Fibroblast of peridontal ligament (primary cell): ENCODE data around the gene ENOX2.
"Not testable (repeated sequence)": the region's sequence is repeated elsewhere in the genome, so short reads cannot be mapped to it uniquely, and the experiment has no call there.

Experiments used
- DNase-seq: peaks from one replicate; pipeline ENCODE4 v3.0.0-alpha.2; 2010; ENCODE audit errors: extremely low read depth

The ENOX2 gene

DNA sequence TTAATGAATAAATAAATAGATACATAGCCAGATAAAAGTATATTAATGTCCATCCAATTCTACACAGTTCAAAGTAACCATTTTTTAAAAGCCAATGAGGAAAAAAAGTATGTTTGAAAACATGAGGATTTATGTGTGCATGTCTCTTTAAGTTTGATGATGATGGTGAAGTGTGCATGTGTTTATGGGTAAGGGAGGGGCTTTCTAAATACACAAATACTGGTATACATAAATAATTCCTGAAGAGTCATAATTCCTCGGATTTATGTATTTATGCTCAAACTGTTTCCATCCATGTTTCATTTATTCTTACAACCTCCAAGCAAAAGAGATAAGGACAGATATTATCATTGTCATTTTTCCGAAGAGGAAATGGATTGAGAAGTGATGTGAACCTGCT is 75.4 kb downstream of the ENOX2 start:
- DNase-seq, result no peak

DNA sequence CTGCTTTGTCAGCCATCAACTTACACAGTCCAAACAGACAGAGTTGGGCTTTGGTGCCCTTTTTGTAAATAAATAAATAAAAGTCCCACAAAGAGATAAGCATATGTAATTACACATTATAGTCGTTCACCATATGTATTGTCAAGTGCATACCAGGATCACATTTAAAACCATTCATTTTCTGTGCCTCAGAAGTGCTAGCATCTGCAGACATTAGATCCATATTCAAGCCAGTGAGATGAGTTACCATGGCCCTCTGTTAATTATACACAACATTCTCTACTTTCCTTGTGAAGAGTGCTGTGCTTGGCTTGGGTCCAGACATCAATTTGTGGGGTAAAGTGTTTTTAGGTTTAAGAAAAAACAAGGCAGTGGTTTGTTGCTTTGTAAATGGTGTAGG is 76.8 kb downstream of the ENOX2 start:
- DNase-seq, result no peak

DNA sequence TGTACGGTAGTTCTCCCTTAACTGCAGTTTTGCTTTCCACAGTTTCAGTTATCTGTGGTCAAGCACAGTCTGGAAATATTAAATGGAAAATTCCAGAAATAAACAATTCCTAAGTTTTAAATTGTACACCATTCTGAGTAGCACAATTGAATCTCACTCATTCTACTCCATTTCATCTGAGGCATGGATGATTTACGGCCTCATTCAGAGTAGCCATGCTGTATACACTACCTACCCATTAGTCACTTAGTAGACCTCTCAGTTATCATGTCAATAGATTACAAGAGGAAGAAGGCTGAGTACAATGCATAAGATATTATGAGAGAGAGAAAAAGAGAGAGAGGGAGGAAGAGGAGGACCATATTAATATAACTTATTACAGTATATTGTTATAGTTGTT is 77.5 kb downstream of the ENOX2 start:
- DNase-seq, result no peak

DNA sequence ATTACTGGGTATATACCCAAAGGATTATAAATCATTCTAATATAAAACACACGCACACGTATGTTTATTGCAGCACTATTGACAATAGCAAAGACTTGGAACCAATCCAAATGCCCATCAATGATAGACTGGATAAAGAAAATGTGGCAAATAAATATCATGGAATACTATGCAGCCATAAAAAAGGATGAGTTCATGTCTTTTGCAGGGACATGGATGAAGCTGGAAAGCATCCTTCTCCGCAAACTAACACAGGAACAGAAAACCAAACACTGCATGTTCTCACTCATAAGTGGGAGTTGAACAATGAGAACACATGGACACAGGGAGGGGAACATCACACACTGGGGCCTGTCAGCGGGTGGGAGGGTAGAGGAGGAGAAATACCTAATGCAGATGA is 83.6 kb downstream of the ENOX2 start:
- not testable (repeated sequence) for DNase-seq

DNA sequence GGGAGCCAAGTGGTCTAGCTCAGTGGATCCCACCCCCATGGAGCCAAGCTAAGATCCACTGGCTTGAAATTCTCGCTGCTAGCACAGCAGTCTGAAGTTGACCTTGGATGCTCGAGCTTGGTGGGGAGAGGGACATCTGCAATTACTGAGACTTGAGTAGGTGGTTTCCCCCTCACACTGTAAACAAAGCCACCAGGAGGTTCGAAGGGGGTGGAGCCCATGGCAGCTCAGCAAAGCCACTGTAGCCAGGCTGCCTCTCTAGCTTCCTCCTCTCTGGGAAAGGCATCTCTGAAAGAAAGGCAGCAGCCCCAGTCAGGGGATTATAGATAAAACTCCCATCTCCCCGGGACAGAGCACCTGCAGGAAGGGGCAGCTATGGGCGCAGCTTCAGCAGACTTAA is 89.1 kb downstream of the ENOX2 start:
- DNase-seq, result not testable (repeated sequence)

DNA sequence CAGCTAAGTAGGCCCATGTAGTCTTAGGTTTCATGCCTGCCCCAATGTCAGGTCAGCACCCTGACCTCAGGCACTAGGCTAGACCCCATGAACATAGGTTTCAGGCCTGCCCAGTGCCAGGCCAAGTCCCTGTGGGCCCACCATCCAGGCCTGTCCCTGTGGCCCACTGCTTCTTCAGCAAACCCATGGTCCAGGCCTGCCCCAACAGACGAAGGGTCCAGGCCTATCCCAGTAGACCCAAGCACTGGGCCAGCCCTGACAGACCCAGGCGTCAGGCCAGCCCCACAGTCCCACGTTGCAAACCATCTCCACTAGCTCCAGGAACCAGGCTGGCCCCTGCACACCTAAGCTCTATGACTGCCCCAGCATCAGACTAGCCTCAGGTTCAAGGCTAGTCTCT is 92.4 kb downstream of the ENOX2 start:
- no peak for DNase-seq

DNA sequence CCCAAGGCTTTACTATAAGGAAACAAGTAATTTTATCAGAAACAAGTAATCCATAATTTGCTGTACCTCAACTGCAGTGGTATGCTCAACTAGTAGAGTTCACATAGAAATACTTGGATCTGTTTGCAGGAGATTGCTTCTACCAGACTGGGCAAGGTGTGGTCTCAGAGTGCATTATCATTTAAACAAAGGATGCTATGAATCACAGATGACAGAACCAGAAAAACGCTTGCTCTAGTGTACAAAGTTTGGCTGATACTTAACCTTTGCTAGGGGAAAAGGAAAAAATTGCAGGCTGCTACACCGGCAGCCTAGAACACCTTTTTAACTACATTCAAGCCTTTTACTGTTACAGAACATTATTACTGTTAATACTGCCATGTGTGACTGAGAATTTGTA is 97.1 kb downstream of the ENOX2 start:
- DNase-seq, result no peak

DNA sequence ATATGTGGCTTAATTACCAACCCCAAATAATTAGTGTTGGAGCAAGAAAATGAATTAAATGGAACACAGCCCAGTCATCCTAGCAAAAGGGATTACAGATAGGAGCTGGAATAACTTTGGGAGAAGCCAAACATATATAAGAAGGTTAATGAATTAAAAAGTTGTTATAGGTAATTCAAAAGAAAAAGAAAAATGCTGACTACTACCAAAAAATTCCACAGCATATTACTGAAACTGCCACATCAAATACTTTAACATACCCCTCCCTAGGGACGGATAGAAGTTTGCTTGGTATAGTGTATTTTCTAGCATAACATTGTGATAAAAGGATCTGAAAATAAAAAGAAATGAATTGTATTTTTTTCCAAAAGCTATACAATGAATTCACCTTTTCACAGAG is 99.5 kb downstream of the ENOX2 start:
- no peak for DNase-seq

DNA sequence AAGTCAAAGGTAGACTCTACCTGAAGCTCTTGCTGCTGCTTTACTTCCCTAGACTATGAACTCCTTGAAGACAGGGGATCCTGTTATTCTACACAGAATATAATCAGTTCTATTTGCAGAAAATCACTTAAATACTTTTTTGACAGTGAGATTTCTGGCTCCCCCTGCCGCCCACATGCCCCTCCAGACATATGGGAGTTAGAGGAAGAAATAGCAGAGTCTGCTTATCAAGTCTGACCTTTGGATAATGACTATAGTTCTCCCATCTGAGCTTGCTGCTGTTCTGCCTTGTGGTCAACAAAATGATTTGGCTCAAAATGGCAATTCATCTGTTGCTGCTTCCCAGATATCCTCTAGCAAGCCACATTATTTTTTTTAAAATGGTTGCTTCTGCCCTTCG is 101.1 kb downstream of the ENOX2 start:
- no peak for DNase-seq

DNA sequence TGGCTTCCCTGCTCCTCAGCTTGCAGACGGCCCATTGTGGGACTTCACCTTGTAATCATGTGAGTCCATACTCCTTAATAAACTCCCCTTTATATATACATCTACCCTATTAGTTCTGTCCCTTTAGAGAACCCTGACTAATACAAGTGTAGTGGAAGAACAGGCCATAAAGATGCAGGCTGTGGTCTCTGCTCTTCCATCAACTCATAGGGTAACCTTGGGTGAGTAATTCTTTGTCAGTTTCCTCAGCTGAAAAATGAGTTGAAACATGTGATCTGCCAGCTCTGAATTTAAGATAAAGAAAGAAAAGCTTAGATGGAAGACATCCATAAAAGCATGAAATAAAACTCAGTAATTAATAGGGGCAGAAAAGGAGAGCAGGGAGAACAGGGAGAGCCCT is 103.6 kb downstream of the ENOX2 start:
- DNase-seq, result peak; percentile 6

DNA sequence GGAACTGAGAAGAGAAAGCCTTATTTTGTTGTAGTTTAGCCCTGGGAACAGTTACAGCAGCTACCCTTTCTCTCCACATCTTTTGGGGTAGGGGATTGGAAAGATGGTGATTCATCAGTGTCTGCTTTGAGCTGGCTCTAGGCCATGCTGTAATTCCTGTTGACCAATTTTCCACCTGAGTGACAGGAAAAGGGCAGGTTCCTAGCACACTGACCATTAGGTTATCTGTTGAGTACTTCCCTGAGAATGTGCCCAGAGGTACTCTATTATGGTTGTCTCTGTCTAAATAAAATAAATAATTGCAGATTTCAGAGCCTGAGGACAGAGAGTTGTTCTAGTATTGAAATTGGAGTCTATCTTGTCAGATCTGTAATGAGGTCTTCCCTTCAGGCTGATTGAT is 109.0 kb downstream of the ENOX2 start:
- DNase-seq, result no peak

DNA sequence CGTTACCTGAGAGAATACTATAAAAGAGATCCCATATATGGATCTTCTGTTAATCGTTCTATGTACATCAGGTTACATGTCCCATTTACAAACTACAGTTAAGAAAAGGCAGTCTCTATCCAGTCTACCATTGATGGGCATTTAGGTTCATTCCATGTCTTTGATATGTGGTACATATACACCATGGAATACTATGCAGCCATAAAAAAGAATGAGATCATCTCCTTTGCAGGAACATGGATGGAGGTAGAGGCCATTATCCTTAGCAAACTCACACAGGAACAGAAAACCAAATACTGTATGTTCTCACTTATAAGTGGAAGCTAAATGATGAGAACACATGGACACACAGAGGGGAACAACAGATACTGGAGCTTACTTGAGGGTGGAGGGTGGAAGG is 111.1 kb downstream of the ENOX2 start:
- DNase-seq, result not testable (repeated sequence)

DNA sequence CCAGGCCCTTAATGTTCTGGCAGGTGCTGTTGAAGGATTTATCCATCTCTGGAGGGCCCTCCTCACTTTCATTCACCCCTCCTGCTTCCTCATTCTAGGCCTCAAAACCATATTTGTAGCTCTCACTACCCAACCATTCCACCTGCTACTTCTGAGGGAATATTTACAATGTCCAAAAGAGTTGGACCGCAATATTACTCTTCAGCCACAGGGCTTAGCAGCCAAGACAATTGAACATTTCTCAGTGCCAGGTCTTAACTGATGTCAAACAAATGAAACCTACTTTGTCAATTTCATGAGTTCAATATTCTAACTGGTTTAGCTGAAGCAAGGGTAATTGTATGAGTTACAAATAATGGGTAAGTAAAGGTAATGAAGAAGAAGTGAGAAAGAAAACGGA is 113.2 kb downstream of the ENOX2 start:
- no peak for DNase-seq

DNA sequence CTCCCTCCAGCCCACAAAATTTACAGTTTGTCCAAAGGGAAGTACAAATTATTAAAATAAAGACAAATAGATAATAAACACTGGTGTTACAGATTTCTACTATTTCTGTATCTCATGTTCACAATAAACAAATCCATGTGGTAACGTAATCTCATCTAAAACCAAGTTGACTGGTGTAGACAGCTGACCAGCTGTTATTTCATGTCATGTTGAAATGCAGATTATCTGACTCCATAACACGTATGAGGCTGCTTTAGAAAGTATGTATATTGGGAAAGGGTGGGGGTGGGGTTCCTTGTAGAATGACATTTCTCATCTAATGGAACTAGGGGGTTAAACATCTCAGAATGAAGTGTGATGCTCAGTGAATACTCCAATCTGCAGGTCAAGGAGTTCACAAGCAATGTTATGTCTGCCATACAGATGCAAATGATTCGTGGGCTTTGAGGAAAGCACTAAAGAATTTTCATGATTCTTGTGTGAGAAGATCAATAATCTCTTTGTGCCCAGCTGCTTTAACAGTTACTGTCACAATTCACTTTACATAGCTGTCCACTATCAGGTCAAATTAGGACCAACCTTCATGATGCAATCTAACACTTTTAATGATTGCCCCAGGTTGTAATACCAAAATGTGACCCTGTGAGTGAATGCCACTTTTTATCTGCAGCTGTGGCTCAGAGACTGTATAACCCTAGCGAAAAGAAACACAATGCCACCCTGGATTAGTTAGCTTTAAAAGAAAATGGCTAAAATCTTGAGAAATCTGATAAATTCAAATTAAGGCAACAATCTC is 114.0 kb downstream of the ENOX2 start:
- DNase-seq, result no peak

DNA sequence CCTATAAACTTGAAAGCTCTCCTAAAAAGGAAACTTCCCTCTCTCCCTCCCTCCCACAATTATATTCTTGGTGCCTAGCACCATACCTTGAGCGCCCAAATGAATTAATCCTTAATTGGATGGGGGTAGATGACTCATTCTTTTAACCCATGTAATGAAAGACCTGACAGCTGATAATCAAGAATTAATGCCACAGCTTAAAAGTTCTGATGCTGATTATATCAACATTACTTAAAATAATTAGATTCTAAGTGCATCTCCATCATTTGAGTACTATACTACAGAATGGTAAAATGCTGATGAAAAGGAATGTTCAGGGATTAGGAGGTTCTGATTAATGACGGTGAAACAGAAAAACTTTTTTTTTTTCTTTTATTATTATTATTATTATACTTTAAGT is 117.0 kb downstream of the ENOX2 start:
- no peak for DNase-seq

DNA sequence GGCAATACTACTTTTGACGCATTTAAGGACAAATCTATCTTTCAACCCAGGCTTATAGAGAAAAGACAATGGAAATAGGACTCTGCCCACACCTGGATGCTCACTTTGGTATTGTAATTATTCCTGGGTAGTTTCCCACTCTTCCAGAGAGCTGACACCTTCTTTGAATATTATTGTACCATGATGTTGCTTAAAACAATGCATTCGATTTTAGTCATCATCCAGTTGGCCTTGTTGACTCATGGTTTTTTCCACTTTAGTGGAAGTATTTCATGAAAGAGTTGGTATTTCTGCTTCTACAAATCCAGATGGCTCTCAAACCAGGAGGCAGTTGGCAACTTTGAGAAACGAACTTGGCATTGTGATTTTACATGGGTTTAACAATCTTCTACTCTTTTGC is 124.2 kb downstream of the ENOX2 start:
- DNase-seq, result peak; percentile 21

DNA sequence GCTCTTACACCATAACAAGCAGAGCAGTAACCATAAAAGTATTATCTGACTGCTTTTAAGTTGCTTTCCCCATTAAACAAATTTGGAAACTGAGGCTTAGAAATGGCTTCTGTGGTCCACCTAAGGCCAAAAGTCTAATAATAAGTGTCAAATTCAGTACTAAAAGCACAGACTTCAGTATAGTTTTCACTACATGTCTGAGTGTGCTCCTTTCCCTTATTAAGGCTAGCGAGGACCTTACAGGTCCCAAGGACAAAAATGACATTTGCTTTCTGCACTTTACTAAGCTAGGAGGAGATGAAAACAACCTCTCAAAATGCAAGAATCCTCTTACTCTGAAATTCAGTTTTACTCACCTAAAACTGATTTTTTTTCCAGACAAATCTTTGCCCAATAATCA is 127.2 kb downstream of the ENOX2 start:
- DNase-seq, result no peak

DNA sequence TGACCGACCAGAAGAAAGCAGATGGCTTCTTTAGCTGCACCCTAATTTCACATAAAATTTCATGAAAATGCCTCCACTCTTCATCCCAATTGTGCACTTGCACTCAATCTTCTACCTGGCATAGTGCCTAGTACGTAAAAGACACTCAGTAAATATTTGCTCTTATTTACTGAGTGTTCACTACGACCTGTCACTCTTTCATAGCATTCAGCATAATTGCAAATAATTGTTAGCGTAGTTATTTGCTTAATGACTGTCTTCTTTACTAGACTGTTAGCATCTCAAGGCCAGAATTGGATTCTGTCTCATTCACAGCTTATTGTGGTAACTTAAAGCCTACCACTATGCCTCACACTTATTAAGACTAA is 130.2 kb downstream of the ENOX2 start:
- DNase-seq, result no peak

DNA sequence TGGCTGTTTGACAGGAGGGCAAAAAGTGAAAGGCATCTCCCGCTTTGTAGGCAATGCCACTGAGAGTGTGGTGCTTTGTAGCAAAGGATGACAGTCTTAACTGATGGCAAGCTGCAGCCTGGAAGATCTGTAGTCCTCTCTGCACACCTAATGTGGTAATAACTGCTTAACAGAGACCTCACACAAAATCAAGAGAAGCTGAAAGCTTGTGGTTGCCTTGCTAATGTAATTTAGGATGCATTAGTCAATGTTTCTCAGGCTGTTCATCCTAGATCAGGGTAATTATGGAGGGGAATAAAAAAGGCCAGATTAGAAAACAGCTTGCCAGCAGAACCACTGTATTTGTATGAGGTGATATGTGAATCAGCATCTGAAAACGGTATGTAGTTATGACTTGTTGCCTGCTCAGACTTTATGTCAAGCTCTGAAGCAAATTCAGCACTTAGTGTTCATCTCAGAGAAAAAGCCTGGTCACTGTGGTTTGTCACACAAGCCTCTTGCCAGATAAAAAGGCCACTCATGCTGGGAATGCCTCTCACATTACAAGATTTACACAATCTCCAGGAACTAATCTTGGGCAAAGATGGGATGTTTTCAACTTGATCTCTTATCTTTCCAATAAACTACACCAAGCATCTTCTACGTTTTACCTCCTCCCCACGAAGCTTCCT is 130.8 kb downstream of the ENOX2 start:
- DNase-seq, result peak; percentile 58

DNA sequence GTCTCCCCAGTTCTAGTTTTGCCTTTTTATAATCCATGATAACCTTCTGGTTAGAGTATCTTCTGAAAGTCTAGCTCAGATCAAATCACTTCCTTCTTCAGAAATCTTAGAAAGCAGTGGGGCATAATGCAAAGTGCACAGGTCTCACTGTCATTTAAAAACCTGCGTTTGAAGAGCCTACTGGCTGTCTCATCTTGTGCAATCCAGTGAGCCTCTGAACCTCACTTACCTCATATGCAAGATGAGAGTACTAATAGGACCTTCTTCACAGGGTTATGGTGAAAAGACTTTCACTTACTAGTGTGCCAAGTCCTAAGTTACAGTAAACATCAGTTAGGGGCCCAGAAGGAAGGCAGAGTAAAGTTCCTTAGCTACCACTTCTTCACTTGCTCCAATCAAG is 131.4 kb downstream of the ENOX2 start:
- DNase-seq, result peak; percentile 16

DNA sequence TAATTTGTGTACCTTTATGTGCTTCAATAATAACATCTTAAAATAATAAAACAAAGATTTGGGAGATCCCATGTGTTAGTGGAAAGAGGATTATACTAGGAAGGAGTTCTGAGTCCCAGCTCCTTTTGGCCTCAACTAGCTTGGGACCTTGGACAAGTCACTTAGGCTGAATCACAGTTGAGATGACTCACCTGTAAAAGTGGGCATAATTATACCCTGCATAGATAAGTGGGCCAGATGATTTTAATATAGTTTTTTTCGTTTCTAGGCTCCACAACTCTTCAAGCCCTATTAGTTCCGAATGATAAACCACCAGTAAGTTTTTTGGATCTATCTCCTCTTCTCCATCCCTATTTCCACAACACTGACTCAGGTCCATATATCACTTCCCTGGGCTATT is 131.8 kb downstream of the ENOX2 start:
- no peak for DNase-seq

DNA sequence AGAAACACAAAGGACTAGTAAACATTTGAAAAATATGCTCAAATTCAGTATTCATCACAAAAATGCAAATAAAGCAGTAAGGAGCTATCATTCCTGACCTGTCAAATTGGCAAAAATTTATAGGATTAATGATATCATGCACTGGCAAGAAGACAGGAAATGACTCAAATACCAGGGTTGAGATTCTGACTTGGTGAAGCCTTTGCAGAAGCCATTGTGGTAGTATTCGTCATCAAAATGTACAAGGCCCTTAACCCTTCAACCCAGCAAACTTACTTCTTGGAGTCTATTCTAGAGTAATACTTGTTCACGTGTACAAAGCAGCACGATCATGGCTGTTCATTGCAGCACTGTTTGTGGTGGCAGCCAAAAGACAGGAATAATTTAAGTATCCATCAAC is 132.4 kb downstream of the ENOX2 start:
- DNase-seq, result peak; percentile 68

DNA sequence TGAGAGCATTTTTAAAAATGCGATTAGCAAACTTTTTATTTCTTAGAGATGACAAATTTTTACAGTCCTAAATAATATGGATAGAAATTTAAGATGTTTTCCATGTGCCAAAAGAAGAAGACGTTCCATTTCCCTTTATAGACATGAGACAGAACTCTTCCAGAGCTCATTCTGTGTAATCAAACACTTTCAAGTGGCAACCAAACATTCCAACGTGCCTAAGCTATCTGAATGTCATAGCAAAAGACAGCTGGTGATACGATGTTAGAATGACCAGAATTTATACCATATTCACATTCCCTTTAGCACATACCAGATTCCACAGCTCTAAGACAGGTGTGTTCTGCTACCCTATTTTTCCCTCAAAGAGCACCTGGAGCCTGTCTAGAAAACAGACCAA is 133.2 kb downstream of the ENOX2 start:
- DNase-seq, result no peak

DNA sequence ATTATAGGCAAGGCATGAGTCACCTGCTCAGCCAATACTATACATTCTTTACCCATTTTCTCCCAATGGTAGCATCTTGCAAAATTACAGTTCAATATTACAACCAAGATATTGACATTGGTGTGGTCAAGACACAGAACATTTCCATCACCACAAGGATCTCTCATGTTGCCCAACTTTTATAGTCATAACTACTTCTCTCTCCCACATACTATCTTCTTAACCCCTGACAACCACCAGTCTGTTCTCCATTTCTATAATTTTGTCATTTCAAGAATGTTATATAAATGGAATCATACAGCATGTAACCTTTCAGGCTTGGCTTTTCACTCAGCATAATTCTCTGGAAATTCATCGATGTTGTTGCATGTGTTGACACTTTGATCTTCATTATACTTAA is 144.9 kb downstream of the ENOX2 start:
- no peak for DNase-seq
